ENCODE results near the gene OLFM2. TPM values are rescaled to one million over a fixed set of nuclear protein-coding genes. Genes with fewer than 3 reads are reported as not detected.
A peak's percentile ranks its signal among the peaks of the same experiment; 100 is the strongest.

OLFM2 gene
- total and polyA plus RNA-seq, 9 of the 15 experiments (the other 6 are each of a cell fraction or from before 2014, with no cell fraction given): 0.10 to 0.33 (median 0.23) TPM; not detected in 4

GRCh38 chr19:9818734-9819595 is 117.3 kb downstream of the OLFM2 start, which contains the start of gene FBXL12 (continued):
- TF ChIP-seq ZBTB40 (IDR thresholded peaks at IDR 0.05) (peak; percentile 96), ZBTB40 (CRISPR knock-in tag; IDR thresholded peaks at IDR 0.05) (no peak), HMBOX1 (IDR thresholded peaks at IDR 0.05) (peak; percentile 27; the same call in 1 of the 2 replicates), ZNF316 (IDR thresholded peaks at IDR 0.05) (no peak), SMAD2 (IDR thresholded peaks at IDR 0.05; ENCODE audit: low read depth, low read length) (no peak), ZBTB7A (IDR thresholded peaks at IDR 0.05; ENCODE audit: borderline replicate concordance, control insufficient read depth, low read depth, low read length) (peak; percentile 94), USF2 (CRISPR knock-in tag; IDR thresholded peaks at IDR 0.05) (no peak)
